ENCODE results near the gene P2RY2.
"Not testable (repeated sequence)": the region's sequence is repeated elsewhere in the genome, so short reads cannot be mapped to it uniquely, and the experiment has no call there.

The P2RY2 gene

DNA sequence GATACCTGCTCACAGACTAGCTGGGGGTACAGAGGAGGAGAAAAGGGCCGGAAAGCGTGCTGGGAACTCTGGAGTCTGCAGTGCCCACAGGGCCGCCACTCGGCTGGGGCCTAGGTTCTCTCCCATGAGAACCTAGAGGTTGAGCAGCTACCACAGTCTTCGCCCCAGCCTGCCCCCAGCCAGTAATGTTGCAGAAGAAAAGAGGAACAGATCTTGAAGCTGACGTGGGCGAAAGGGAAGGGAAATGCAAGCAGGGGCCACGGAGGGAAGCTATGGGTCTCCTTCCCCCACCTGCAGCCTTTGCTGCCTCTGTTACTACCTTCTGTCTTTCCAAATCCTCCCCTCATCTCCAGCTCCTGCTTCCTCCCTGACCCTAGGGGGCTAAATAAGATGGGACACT, 28.8 kb upstream of the P2RY2 start:
- peak; percentile 89 for DNase-seq

DNA sequence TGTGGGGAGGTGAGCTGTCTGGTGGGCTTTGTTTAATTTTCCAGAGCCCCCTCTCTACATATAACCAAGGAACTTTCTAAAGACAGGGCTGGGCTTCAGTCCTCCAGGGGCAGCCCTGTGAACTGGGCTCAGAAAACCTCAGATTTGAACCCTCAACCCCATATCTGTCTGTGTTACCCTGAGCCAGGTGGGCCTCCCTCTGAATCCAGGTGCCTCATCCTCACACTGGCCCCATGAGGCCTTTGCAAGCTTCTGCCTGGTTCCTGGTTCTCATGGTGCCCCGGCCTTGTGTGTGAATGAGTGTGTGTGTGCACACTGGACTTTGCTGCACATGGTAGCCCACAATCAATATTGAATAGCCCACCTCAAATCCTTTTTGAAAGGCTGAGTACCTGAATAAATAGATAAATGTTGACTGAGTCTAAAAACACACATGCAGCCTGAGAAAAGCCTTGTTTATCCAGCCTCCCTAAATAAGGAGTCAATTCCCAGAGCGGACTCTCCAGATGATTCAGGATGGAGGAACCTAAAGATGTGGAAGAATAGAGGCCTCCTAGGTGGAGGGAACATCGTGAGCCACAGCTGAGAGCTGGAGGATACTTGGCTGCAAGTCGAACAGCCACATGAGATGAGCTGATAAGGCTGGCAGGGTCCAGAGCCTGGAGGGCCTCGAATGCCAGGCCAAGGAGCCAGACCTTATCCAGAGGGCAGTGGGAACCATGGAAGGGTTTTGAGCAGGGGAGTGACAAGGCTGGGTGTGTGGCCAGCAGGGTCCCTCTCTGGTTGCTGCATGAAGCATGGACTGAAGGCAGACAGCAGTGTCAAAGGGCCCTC, 28.1 kb upstream of the P2RY2 start:
- no peak for DNase-seq

DNA sequence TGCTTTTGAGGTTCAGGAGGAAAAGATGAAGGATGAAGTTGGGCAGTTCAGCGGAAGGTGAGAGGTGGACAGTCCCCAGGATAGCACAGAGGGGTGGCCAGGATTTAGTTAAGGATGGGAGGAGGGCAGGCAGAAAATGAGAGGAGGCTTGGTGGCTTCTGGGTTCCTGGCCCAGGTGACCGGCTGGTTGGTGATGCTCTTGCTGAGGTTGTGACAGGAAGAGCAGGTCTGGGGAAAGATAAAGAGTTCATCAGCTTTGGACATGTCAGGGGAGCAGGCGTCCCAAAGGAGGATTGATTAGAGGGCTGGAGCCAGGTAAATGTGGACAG, 27.6 kb upstream of the P2RY2 start:
- no peak for DNase-seq

DNA sequence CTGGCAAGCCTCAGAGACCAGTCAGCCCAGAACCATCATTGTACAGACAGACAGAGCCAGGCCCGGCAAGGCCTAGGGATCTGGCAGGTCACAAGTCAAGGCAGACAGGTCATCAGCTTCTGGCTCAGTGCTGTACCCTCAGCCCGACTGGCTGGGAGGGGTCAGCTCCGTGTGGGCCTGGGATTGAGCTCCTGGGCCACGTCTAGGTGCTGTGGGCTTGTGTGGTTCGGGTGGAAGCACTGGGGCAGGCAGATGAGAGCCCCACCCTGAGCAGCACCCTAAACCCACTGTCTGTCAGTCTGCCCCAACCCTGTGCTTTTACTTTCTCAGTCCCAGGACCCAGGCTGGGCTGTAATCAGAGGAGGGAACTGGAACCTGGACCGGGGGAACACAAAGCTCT, 26.9 kb upstream of the P2RY2 start:
- no peak for DNase-seq

DNA sequence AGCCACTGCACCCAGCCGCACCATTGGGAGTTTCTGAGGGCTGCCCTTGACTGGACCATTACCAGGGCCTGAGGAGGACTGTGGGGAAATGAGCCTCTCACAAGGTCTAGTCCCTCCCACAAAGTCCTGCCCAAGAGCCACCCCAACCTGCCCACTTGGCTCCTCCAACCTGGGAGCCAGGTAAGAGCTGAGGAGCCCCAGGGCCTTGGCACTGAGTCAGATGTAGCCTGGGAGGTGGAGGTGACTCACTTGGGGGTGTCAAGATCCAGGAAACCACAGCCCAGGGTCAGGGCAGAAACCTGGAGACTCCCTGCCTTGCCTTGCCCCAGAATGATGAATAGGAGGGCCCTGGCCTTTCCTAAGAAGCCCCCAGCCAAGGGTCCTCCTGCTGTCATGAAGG, 25.8 kb upstream of the P2RY2 start:
- no peak for DNase-seq

DNA sequence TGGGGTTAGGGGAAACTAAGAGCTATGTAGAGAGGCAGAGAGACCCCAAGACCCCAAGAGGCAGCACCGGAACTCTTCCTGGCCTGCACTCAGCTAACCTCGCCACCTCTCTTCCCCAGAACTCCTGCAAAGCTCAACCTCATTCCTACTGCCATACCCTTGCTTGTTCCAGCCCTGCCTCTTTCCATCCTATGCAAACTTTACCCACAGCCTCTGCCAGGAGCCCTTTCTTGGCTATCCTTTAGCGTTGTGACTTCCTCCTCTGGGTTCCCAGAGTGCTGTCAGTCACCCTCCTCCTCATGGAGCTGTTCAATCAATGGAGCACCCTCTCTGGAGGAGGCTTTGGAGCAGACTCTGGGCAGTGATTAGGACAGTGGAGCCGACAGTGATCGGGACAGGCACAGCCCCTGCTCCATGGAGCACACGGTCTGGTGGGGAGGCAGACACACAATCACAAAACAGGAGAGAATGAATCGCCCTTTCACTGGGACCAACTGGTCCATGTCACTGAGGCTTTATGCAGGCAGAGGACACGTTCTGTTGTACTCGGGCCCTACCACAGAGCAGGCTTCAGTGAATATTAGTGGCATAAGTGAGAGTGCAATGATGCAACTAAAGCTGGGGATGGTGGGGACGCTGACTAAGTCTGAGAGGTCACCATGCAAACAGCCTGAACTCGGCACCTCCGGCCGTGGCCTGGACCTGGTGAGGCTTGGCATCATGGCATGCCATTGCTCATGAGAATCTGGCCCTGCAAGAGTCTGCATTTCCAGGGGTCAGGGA, 24.6 kb upstream of the P2RY2 start:
- DNase-seq = peak; percentile 48

DNA sequence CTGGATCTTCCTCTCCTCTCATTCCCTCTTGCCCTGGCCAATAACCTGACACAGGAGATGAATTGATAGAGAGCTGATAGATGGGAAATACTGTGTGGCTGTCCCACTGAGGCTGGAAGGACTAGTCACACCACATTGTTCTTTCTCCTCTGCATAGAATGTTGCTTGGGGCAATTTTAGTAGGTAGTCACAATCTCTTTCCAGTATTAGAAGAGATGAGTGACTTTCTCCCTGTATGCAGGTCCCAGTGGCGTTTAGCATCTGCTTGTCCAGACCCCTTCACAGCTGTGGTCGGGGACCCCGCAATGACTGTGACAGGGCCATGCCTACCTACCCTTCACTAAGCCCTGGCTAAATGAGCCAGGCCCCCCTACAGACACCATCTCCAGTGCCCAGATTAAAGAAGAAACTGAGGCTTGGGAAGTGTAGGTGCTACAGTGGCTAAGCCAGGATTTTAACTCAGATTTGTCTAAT, 24.0 kb upstream of the P2RY2 start:
- DNase-seq = no peak

DNA sequence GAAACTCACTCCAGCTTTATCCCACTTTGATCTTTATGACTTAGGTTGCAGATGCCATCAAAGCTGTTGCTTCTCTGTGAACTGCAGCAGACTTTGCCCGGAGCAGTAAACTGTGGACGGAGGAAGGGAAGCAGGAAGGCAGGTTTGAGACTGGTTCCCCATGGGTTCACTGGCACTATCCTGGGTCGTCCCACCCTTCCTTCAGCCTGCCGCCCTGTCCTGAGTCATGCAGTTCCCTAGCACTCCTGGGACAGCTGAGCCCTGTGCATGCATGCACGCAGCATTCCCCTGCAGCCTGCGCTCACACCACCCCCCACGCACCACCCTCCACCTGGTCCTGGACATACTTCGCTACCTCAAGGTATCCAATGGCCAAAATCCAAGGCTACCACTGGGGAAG, 23.5 kb upstream of the P2RY2 start:
- DNase-seq = no peak

DNA sequence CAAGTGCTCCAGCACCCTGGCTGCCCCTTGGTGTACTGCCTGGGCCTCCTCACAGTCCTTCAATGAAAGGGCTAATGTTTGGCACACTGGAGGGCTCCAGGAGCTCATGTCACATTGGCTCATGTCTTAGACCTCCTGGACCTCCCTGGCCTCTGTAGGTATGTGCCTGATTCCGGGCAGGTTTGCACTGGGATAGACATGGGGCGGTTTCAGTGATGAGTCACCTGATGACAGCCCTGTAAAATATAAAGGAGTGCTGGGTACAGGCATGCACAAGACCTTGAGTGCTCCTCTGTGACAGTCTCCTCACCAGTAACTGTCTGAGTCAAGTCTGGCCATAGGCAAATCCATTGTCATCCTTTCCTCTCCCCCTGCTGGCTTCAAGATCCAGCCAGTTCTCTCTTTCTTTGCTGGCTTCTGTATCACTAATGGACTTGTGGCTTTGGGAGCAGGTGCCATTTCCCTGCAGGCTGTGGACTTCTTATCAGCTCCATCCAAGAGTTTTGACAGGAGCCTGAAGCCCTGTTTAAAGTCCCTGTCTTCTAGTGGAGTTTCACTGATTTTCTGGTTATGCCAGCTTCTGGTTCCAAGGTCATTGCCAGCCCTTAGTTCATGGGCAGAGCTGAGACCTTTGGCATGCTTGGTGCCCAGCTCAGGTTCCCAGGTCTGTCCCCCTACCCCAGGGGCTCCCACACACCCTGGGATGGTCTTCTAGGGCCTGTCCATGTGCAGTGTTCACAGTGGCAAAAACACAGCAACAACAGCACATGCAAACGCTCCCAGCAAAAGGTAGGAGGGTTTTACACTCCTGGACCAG, 22.7 kb upstream of the P2RY2 start:
- DNase-seq = no peak

DNA sequence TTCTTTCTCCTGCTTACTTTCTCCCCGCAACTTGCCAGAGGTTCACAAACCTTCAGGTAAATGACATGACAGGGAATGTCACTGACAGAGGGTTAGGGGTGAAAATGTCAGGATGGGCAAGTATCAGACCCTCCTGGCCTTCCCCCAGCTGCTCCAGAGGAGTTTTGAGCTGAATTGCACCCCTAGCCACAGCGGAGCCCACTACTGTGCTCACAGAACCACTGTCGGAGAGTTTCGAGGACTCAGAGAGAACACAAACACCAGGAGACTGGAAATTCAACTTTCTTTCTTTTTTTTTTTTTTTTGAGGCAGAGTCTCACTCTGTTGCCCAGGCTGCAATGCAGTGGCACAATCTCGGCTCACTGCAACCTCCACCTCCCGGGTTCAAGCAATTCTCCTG, 21.5 kb upstream of the P2RY2 start:
- no peak for DNase-seq

DNA sequence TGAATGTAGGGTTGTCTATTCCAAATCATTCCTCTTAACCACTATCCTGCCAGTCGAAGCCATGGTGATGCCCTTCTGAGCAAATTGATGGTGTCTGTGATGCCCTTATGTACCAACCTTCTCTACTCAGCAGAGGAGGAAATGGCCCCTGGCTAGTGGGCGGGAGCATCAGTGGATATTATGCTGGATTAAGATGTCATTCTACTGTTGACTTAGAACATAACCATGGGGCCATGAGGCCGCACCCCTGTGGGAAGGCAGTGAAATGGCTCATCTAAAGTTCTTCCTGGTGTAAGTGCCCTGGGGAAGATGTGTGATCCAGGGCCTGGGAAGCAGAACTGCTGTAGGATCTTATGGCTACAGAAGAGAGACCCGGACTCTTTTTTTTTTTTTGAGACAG, 20.7 kb upstream of the P2RY2 start:
- peak; percentile 61 for DNase-seq

DNA sequence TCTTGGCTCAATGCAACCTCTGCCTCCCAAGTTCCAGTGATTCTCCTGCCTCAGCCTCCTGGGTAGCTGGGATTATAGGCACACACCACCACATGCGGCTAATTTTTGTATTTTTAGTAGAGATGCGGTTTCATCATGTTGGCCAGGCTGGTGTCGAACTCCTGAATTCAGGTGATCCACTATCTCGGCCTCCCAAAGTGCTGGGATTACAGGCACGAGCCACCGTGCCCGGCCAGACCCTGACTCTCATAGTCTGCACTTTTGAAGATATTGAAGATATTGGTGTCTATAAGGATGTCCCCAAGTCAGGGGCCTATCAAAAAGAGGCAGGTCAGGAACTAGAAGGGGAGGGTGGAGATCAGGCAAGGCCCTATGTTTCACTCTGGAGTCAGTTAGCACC, 20.3 kb upstream of the P2RY2 start:
- DNase-seq = not testable (repeated sequence)

DNA sequence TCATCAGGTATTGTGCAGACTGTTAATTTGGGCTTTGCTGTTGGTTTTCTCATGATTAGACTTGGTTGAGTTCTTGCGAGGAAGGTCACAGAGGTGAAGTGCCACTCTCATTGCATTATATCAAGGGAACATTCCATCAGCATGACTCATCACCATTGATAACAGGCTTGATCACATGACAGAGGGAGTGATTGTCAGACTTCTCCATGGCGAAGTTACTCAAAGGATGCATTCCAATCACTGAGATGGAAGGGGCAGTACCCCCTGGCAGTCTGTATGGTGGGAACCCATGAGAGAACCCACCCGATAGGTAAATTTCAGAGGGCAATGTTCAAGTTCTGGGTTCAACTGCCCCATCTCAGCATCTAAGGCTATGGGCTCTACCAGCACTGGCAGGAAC, 19.4 kb upstream of the P2RY2 start:
- DNase-seq = peak; percentile 62

DNA sequence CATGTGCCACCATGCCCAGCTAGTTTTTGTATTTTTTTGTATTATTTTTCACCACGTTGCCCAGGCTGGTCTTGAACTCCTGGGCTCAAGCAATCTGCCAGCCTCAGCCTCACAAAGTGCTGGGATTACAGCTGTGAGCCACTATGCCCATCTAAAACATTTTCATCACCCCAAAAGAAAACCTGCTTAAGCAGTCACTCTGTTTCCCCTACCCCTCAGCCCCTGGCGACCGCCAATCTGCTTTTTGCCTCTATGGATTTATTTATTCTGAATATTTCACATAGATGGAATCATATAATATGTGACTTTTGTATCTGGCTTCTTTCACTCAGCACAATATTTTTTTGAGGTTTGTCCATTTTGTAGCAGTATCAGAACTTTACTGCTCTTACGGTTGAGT, 18.6 kb upstream of the P2RY2 start:
- DNase-seq = no peak

DNA sequence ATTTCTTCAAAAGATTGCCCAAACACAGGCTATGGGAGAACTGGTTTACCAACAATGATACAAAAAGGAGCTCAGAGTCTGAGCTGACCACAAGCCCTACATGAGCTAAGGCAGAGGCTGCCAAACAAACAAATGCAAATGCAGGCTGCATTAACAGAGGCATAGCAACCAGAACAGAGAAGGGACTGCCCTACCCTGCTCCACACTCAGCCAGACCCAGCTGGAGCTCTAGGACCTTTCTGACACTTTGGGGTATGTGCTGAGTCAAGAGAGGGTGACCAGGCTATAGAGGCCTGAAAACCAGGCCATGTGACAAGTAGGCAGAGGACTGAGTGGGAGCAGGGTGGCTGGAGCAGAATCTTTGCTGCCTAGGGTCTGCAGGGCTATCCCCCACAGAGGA, 17.8 kb upstream of the P2RY2 start:
- peak; percentile 74 for DNase-seq

DNA sequence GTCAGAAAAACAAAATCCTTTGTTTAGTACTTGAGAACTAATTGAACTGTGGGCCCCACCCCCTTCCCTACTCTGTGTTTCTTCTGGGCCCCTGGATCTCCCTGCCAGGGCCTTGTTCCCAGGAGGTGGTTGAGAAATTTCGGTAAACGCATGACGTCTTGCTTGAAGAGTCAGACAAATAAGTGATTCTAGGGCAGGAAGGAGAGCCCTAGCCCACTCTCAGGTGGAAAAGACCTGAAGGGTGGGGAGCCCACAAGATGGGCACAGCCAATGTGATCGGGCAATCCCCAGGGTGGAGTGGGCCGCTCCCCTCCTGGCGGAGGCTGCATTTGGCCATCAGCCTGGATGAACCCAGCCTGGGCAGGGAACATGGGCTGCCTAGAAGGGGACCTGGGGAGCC, 16.8 kb upstream of the P2RY2 start:
- peak; percentile 36 for DNase-seq

DNA sequence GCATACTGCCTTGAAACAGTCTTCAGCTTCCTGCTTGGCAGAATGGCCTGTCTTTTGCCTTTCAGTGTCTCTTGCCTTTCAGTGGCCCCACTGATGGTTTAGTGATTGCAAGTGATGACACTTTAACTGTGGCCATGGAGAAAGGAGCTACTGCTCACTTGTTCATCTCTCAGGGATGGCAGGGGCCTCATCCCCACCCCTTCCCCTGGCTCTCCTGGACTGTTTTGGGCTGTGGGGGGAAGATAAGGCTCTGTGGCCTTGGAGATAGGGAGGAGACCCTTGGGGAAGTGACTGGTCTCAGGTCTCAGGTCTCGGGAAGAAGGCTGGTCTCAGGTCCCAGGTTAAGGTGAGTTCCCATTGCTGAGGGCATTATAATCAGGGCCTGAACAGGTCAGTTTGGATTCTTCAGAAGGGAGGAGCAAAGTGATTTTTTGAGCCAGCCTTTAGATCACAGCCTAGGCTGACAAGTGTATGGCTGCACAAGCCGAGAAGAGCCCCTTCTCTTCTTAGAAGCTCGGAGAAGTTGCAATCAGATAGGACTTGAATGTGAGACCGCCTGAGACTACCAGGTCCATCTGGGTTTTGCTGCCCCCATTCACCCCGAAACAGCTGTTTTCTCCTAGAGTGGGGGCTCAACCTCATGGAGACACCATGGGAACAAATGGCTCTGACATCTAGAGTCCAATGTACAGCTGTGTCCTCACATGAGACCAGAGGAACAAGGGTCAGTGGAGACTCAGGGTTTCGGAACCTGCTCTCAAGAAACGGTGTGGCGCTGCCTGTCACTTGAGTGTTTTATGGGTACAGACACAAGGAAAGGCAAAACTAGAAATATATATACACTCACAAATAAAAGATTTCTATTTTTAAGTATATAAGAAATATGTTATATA, 15.9 kb upstream of the P2RY2 start:
- DNase-seq = no peak

DNA sequence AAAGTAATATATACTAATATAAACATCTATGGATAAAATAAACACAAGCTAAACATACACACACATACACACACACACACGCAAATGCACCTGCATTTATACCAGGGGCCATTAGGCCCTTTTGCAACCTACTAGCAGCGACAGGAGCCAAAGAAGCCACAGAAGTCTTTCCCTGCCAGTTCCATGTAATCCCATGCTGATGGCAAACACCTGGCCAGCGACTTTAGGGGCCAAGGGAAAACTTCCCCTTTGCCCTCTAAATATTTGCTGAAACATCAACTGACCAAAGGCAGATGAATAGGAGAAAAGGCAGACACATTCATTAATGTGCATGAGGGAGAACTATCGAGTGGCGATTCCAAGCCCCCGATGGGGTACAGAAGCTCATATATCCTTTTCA, 14.8 kb upstream of the P2RY2 start:
- DNase-seq = no peak

DNA sequence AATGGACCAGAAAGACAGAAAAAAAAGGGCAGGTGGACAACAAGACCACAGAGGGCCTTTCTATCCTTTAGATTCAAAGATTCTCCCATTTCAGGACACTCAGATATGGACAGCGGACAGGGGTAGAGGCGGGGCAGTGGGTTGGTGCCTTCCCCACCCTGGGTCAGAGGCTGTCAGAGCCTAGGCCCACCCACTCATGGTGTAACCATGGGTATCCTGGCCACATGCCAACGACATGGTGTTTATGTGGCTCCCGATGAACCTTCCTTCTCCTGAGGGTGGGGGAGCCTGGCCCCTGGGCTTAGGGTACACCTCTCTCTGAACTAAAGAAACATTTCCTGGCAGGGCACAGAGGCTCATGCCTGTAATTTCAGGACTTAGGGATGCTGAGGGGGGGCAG, 14.3 kb upstream of the P2RY2 start:
- DNase-seq = peak; percentile 43

DNA sequence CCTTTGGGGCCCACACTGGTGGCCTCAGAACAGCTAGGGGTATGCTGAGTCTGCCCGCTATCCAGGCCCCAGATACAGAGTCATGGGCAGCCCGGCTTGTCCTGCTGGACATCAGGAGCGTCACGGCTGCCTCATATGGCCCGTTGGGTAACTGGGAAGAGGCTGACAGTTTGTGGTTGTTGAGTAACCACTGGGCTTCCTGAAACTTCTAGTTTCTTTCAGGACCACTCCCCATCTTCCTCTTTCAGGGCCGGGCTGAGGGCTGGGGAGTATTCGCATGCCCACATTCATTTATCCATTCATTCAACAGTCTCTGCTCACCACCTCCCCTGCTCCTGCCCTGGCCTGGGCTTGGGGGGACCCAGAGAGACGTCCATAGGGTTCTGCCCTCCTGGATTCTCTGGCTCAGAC, 13.4 kb upstream of the P2RY2 start:
- DNase-seq = peak; percentile 96

DNA sequence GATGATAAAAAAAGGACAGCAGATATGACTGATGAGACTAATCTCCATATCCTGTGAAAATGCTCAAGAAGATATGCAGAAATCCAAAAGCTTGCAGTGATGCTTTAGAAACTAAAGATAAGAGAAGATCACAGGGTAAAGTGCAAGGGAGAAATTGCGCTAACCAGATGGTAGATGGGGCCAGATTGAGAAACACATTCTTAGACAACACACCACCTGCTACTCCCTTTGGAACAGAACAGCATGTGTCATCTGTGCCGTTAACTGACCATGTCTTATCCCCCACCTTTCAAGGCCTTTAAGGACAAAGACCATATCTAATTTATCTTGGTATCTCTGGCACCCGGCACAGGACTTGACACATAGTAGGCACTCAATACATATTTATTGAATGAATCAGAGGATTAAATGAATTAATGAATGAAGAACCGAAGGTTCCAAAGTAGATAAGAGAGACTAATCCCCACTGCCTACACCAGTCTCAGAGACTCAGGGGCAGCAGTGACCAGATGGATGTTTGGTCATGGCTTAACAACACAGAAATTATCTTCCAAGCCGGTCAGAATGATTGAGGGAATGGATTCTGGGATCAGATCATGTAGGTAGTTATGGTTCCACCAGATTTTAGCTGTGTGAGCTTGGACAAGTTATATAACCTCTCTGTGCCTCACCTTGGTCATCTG, 12.3 kb upstream of the P2RY2 start:
- peak; percentile 50 for DNase-seq

DNA sequence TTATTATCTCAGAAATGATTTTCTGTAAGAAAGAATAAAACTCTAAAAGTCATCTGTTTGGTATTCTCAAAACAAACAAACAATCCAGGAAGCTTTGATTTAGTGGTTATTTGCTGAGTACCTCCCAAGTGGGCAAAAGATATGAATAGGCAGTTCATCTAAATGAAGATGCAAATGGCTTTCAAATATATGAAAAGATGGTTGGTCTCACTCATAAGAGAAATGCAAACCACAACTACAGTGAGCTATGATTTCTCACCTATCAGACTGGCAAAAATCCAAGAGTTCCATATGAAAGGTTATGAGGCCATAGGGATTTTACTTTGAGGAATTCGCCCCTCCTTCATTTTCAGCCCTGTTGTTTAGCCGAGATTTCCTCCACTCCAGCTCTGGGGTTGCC, 11.3 kb upstream of the P2RY2 start:
- DNase-seq = no peak
